DMS153 treated with DMSO at 0.1 percent for 48 hours (cell line): Measurements from ENCODE around the gene PLIN1.

Experiments
- DNase-seq: peaks from one replicate; lab custom pipeline; 2025; ENCODE audit not compliant: unreplicated experiment; lab: John Stamatoyannopoulos, UW

The PLIN1 gene

GRCh38 chr15:89672221-89673164 is 6.7 kb downstream of the PLIN1 start:
- DNase-seq, result no peak

DNA sequence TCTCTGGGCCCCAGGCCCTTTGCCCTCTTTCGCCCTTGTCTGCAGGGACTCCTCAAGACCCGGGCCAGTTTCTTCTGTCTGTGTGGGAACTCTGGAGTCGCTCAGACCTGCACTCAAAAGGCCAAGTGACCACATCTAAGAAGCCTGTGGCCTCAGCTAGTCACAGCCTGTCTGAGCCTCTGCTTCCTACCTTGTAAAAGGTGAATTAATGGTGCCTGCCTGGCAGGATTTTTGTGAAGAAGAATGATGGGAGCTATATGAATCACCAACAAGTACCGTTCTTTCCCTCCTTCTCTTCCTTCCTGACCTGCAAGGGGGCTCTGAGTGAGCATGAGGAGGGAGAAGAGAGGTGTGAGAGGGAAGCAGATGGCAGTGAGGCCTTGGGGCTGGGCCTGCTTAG is 7.5 kb downstream of the PLIN1 start:
- DNase-seq, result no peak

- DNase-seq, result no peak
Observed at GRCh38 chr15:89670971-89671560, 8.1 kb downstream of the PLIN1 start.

DNA sequence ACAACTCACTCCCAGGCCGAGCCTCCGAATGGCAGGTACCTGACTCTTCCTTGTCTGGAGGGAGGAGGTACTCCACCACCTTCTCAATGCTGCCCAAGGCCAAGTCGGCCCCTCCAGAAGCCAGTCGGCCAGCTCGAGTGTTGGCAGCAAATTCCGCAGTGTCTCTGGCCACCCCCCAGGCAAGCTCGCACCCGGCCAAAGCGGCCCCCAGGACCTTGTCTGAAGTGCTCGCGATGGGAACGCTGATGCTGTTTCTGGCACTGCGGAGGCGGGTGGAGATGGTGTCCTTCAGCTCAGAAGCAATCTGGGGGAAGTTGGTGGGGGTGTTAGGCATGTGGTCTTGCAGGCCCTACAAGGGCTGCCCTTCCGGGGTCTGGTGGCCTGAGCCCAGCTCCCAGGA is 9.2 kb downstream of the PLIN1 start:
- no peak for DNase-seq

- no peak for DNase-seq
Observed at GRCh38 chr15:89669309-89669865, 9.8 kb downstream of the PLIN1 start.

DNA sequence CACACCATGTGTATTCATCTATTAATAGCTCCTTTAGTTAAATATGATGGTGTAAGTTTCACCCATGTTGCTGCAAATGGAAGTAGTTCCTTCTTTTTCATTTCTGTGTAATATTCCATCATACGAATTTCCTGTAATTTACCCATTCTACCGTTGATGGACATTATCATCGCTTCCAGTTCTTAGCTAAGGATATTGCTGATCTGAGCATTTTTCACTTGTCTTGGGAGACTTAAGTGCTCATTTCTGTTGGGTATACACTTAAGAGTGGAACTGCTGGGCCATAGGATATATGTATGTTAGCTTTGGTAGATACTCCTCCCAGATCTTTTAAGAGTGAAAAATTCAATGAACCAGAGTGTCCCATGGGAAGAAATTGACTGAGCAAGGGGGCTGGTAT is 11.0 kb downstream of the PLIN1 start:
- DNase-seq, result no peak

- DNase-seq, result no peak
Observed at GRCh38 chr15:89667706-89667960, 11.5 kb downstream of the PLIN1 start.

GRCh38 chr15:89666858-89667705 is 12.1 kb downstream of the PLIN1 start:
- no peak for DNase-seq

DNA sequence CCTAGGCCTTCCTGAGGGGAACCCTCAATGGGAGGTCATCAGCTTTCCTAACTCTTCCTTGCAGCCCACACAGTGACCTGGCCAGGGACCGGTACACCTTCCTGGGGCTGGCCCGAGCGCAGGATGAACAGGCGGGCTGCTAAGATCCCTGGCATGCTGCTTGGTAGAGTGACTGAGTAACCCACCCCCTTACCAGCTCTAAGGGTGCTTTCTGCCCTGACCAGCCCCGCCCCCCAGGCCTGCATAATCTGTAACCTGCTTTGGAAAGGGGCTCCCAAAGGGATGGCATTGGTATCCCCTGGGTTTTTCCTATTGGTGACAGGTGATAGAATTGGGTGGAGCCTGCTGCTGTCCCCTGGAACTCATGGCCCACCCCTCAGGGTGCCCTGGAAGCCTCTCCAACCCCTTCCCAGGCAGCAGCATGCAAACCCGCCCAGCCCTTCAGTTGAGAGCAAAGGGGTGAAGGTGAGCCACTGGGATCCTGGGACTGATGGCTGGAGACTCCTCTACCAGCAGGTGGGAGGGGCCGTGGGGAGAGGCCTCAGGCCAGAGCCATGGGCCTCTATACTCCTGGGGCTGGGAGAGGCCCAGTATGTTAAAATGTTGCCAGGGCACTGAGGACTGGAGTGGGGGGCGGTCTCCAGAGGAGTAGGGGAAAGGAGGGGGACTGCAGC is 12.8 kb downstream of the PLIN1 start:
- DNase-seq, result no peak

- DNase-seq, result no peak
Observed at GRCh38 chr15:89665449-89666181, 13.6 kb downstream of the PLIN1 start.

- no peak for DNase-seq
Observed at GRCh38 chr15:89664441-89665350, 14.5 kb downstream of the PLIN1 start.

DNA sequence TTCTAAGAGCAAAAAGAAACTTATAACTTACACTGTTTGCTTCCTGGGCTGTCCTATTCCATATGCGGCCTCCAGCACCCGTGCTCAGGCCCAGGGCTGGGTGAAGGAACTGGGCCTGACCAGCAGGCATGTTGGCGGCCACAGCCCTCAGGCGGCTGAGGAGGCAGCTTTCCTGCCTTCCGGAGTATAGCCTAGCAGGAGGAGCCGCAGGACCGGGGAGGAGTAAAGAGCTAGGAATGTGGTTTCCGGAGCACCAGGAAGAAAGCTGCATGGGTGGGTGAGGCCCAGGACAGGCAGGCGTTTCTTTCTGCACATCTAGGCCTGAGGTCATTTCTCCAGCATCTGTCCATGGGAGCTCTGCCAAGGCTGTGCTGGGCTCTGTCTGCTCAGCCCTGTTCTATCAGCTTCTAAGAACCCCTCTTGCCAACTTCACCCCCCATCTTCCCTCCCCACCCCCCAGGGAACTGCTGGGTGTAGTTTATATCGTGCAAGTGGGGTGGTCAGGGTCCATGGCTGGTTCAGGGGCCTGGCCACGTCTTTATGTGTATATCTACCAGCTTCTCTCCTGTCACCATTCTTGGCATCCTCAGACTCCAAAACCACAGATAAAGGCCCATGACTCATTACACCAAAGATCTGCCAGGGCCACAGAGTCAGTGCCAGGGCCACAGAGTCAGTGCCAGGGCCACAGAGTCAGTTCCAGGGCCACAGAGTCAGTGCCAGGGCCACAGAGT is 16.1 kb downstream of the PLIN1 start:
- DNase-seq, result no peak

DNA sequence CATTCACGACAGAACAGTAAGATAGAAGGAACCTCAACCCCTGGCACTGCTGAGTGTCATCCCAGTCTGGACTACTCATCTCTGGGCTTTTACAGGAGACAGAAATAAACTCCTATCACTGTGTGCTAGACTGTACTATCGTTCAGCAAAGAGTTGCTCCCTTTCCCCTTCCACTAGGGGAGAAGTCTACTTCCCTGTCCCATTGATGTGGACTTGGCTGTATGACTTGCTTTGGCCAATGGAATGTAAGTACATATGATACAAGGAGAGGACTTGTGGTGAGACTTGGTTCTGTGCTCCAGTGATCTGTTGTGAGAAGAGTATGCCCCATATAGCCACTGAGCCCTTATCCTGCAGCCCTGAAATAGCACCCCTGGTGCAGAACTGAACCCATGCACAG is 18.6 kb downstream of the PLIN1 start:
- no peak for DNase-seq

DNA sequence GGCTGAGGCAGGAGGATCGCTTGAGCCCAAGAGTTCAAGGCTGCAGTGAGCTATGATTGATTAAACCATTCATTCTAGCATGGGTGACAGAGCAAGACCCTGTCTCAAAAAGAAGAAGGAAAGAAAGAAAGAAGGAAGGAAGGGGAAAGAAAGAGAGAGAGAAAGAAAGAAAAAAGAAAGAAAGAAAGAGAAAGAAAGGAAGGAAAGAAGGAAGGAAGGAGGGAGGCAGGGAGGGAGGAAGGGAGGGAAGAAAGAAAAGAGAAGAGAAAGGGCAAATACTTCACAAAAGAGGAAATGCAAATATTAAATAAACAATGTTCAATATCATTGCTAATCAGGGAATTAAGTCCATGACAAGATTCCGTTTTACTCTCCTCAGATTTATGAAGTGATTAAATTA is 19.9 kb downstream of the PLIN1 start:
- DNase-seq, result no peak

DNA sequence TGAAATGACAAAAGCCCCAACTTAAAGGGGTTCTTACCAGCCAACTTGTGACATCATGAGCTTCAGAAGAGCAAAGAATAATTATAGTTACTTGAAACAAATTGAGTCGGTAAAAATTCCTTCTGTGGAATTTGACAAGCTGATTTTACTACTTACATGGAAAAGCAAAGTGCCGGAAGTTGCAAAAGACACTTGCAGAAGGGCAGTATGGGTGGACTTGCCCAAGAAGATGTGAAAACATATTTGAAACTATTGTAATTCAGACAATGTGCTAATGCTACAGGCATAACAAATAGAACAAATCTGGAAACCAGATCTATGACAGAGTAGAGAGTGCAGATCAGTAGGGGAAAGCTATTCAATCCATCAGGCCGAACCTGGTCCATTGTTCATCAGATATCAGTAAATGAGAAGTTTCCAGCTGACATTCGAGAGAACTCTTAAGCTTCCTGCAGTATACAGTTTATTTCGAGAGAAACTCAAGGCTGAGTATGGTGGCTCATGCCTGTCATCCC is 21.4 kb downstream of the PLIN1 start:
- DNase-seq, result no peak

- DNase-seq, result no peak
Observed at GRCh38 chr15:89656116-89656815, 22.9 kb downstream of the PLIN1 start.

DNA sequence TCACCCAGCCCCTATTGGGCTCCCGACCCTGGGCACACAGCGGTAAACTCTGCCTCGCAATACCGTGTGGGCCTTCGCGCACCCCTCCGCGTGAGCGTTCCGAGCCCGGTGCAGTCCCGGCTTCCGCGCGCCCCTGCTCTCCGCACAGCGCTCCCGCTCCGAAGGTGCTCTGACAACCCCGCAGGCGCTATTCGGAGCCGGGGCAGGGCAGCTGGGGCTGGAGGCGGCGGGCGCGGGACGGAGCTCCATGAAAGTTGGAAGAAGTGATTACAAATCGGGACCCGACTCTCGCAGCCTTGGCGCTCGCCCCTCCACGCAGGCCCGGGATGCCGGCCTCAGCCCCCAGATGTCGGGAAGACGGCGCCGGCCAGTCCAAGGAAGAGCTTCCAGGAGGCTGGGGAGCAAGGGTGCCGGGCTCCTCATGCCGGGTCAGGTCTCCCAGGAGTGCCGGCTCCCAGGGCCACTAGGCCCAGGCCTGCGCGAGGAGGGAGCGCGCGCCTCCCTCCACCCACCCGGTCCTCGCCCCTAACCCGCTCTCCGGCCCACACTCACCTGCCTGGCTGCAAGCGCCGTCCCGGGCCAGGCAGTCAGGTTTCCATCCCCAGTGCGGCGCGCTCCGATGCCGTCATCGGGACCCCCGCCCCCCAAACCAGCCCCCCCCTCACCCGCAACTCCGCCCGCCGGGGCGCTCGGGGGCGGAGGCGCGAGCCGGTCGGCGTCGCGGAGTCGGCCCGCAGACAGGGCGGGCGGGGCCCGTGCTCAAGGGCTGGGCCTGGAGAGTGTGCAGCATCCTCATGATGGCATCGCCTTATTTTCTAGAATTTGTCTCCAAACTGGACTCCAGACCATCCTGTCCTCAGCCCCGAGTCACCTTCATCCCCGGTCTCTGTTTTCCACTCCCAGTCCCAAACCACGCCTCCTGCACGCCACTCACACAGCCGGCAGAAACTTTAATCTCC is 24.0 kb downstream of the PLIN1 start, which contains the start of gene KIF7:
KIF7 (minus strand) TSS at position 621 of the 959 bp plus-strand sequence. CDS start 2,537 bp downstream, outside the sequence.
- DNase-seq, result no peak
